Memory B cell (primary cell): ENCODE measurements around the gene ACTA2.

ENCODE experiments used
- ATAC-seq: fragments of 150-1000 bp; cut with Tn5 transposase; 2 replicates; pipeline ENCODE4 v1.10.0; 2021; ENCODE audit warnings: low read depth, mild to moderate bottlenecking, moderate library complexity
- DNase-seq, 2 donors: peaks; one replicate each; pipeline ENCODE4 v3.0.0; 2022; ENCODE audit warnings: low spot score in 2 of 2
- H3K27ac Mint-ChIP-seq: one replicate; pipeline ENCODE4 v1.8.0; 2022; ENCODE audit warnings: mild to moderate bottlenecking, moderate library complexity, mixed read lengths
- H3K27me3 Mint-ChIP-seq: one replicate; pipeline ENCODE4 v1.8.0; 2022; ENCODE audit warnings: mixed read lengths
- H3K36me3 Mint-ChIP-seq: one replicate; pipeline ENCODE4 v1.8.0; 2022; ENCODE audit warnings: mild to moderate bottlenecking, mixed read lengths
- H3K4me1 Mint-ChIP-seq: one replicate; pipeline ENCODE4 v1.8.0; 2022; ENCODE audit warnings: mixed read lengths
- H3K4me3 Mint-ChIP-seq: one replicate; pipeline ENCODE4 v1.8.0; 2022; ENCODE audit warnings: mild to moderate bottlenecking, moderate library complexity, mixed read lengths
- H3K9me3 Mint-ChIP-seq: one replicate; pipeline ENCODE4 v1.8.0; 2022; ENCODE audit warnings: mixed read lengths

Gene ACTA2

DNA sequence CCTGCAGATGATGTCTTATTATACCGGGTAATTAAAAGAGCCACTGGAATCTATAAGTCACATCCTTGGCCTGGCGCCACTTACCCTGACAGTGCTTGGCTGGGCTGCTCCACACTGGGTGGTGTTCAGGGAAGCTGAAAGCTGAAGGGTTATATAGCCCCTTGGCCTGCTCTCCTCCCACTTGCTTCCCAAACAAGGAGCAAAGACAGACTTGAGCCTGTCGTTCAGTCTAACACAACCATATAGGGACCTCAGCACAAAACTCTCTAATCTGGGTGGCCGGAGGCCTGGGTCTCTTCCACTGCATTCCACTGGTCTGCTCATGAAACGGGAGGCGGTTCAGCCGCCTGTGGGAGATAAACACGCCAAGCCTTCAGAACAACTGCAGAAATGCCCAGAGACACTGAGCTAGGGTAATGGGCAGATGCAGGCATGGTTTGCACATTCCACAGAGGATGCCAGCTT, at the start of gene ACTA2:
Gene ACTA2 (minus strand): TSS at position 127 of the 465 bp plus-strand sequence. CDS start 3,843 bp downstream, outside the sequence.
- DNase-seq (no peak), ATAC-seq (no peak)
- Mint-ChIP-seq H3K27me3 (no peaks in the 10 kb centered on the region), H3K9me3 (peaks cover 3% of the 10 kb centered on the region), H3K36me3 (peaks cover 15% of the 10 kb centered on the region), H3K4me3 (no peak within 1 kb of the TSS), H3K4me1 (no peaks in the 10 kb centered on the region), H3K27ac (peak within 1 kb of the TSS; percentile 60)

DNA sequence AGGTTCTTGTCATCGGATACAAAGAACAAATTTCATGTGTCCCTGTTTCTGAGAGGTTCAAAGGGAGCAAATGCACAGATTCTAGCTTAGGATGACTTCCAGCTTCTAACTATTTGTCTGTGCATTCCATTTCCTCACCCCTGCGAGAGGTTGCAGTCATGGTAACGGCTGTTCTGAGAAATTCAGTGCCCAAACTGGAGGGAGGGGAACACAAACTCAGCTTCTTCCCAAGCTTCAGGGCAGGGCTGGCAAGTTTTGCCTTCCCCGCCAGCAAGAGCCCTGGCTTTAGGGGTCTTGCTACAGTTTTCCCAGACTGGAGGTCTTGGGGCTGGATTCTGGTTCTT, 49.1 kb upstream of the ACTA2 start:
- H3K4me1 Mint-ChIP-seq, result peaks cover 28% of the 10 kb centered on the region
- peaks cover 3% of the 10 kb centered on the region for H3K36me3 Mint-ChIP-seq
- H3K27ac Mint-ChIP-seq, result peak overlapping the region; percentile 93
- H3K9me3 Mint-ChIP-seq, result no peaks in the 10 kb centered on the region
- H3K4me3 Mint-ChIP-seq, result peak overlapping the region; percentile 73
- no peaks in the 10 kb centered on the region for H3K27me3 Mint-ChIP-seq
- no peak for ATAC-seq
- DNase-seq, result no peak

GRCh38 chr10:89001024-89001728, 48.6 kb upstream of the ACTA2 start:
- Mint-ChIP-seq H3K4me1 (peaks cover 30% of the 10 kb centered on the region), H3K27ac (peak overlapping the region; percentile 93), H3K9me3 (no peaks in the 10 kb centered on the region), H3K4me3 (peak overlapping the region; percentile 73), H3K36me3 (peaks cover 3% of the 10 kb centered on the region), H3K27me3 (no peaks in the 10 kb centered on the region)
- DNase-seq (no peak), ATAC-seq (no peak)

GRCh38 chr10:88999625-89000024, 47.1 kb upstream of the ACTA2 start:
- Mint-ChIP-seq H3K9me3 (no peaks in the 10 kb centered on the region), H3K4me1 (peaks cover 40% of the 10 kb centered on the region), H3K27ac (peak overlapping the region; percentile 93), H3K27me3 (no peaks in the 10 kb centered on the region), H3K4me3 (peak overlapping the region; percentile 51), H3K36me3 (peaks cover under 1% of the 10 kb centered on the region)
- ATAC-seq (peak; percentile 8), DNase-seq (no peak)

GRCh38 chr10:88996927-88997326, 44.4 kb upstream of the ACTA2 start:
- DNase-seq (no peak), ATAC-seq (peak; percentile 91)
- Mint-ChIP-seq H3K27me3 (no peaks in the 10 kb centered on the region), H3K4me3 (no peak overlapping the region), H3K9me3 (no peaks in the 10 kb centered on the region), H3K4me1 (peaks cover 36% of the 10 kb centered on the region), H3K36me3 (no peaks in the 10 kb centered on the region), H3K27ac (peak overlapping the region; percentile 76)

DNA sequence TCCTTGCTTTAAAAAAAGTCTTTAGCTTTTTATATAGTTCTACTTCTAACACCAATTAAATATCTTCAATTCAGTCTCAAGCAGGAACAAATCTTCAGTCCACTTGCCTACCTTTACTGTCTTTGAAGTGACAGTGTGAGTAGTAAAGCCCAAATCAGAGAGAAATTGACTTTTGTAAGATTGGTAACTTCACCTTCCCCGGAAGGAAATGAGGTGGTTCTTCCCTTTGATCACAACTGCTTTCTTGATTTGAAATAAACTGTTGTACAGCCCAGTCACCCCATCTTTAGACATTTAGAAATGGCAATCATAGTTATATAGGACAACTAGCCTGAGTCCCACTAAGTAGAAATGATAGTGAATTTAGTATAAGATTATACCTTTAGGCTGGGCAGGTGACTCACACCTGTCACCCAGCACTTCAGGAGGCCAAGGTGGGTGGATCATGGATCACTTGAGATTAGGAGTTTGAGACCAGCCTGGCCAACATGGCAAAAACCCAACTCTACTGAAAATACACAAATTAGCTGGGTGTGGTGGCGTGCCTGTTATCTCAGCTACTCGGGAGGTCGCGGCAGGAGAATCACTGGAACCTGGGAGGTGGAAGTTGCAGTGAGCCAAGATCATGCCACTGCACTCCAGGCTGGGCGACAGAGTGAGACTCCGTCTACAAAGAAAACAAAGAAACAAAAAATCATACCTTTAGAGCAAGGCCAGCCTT, 42.7 kb upstream of the ACTA2 start:
- no peak for DNase-seq
- no peak for ATAC-seq
- peak overlapping the region; percentile 89 for H3K27ac Mint-ChIP-seq
- no peaks in the 10 kb centered on the region for H3K36me3 Mint-ChIP-seq
- no peaks in the 10 kb centered on the region for H3K27me3 Mint-ChIP-seq
- H3K4me1 Mint-ChIP-seq, result peaks cover 29% of the 10 kb centered on the region
- H3K4me3 Mint-ChIP-seq, result peak overlapping the region; percentile 41
- no peaks in the 10 kb centered on the region for H3K9me3 Mint-ChIP-seq

DNA sequence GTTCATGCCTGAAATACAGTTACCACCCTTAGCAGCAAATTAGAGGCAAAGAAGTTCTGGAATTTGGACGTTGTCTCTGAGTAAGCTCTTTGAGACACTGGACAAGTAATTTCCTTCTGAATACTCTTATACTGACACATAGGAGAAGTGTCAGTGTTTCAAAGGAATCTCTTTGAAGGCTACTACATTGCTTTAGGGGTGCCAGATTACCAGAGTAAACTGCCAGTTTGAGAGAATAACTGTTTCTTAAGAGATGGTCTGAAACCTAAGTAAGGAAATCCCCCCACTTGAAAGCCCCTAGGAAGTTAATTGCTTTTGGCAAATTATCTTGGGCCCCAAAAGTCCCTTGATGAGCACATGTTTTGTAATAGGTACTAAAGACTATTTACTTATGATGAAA, 41.4 kb upstream of the ACTA2 start:
- H3K4me3 Mint-ChIP-seq, result no peak overlapping the region
- H3K27ac Mint-ChIP-seq, result peak overlapping the region; percentile 82
- ATAC-seq, result peak; percentile 2
- H3K36me3 Mint-ChIP-seq, result no peaks in the 10 kb centered on the region
- H3K9me3 Mint-ChIP-seq, result no peaks in the 10 kb centered on the region
- H3K27me3 Mint-ChIP-seq, result no peaks in the 10 kb centered on the region
- H3K4me1 Mint-ChIP-seq, result peaks cover 35% of the 10 kb centered on the region
- DNase-seq, result no peak

- no peaks in the 10 kb centered on the region for H3K9me3 Mint-ChIP-seq
- no peaks in the 10 kb centered on the region for H3K27me3 Mint-ChIP-seq
- ATAC-seq (no peak), DNase-seq (no peak)
- peak overlapping the region; percentile 88 for H3K27ac Mint-ChIP-seq
- no peaks in the 10 kb centered on the region for H3K36me3 Mint-ChIP-seq
- peaks cover 31% of the 10 kb centered on the region for H3K4me1 Mint-ChIP-seq
- peak overlapping the region; percentile 76 for H3K4me3 Mint-ChIP-seq
These were observed 40.5 kb upstream of the ACTA2 start for GRCh38 chr10:88992921-88993524.

GRCh38 chr10:88991899-88992320, 39.3 kb upstream of the ACTA2 start:
- H3K27me3 Mint-ChIP-seq, result no peaks in the 10 kb centered on the region
- peak overlapping the region; percentile 94 for H3K4me3 Mint-ChIP-seq
- DNase-seq (no peak), ATAC-seq (peak; percentile 18)
- no peaks in the 10 kb centered on the region for H3K36me3 Mint-ChIP-seq
- peak overlapping the region; percentile 88 for H3K27ac Mint-ChIP-seq
- H3K9me3 Mint-ChIP-seq, result no peaks in the 10 kb centered on the region
- H3K4me1 Mint-ChIP-seq, result peaks cover 31% of the 10 kb centered on the region

GRCh38 chr10:88991161-88991898, 38.8 kb upstream of the ACTA2 start:
- ATAC-seq, result peak; percentile 40
- Mint-ChIP-seq H3K27me3 (no peaks in the 10 kb centered on the region), H3K9me3 (peaks cover 2% of the 10 kb centered on the region), H3K4me1 (peaks cover 31% of the 10 kb centered on the region), H3K27ac (peak overlapping the region; percentile 88), H3K36me3 (no peaks in the 10 kb centered on the region), H3K4me3 (peak overlapping the region; percentile 94)
- peak in 1 of 2 donors; percentile 22 for DNase-seq

GRCh38 chr10:88990384-88991160, 38.0 kb upstream of the ACTA2 start, which contains the start of gene FAS:
Gene FAS (plus strand): TSS chr10:88990798. CDS start chr10:88990877, 79 bp downstream.
- DNase-seq (peak; percentile 56 to 62), ATAC-seq (peak; percentile 75)
- H3K27ac Mint-ChIP-seq, result peak within 1 kb of the TSS; percentile 88
- peaks cover 25% of the 10 kb centered on the region for H3K4me1 Mint-ChIP-seq
- no peaks in the 10 kb centered on the region for H3K36me3 Mint-ChIP-seq
- H3K9me3 Mint-ChIP-seq, result peaks cover 3% of the 10 kb centered on the region
- no peaks in the 10 kb centered on the region for H3K27me3 Mint-ChIP-seq
- H3K4me3 Mint-ChIP-seq, result peak within 1 kb of the TSS; percentile 94

DNA sequence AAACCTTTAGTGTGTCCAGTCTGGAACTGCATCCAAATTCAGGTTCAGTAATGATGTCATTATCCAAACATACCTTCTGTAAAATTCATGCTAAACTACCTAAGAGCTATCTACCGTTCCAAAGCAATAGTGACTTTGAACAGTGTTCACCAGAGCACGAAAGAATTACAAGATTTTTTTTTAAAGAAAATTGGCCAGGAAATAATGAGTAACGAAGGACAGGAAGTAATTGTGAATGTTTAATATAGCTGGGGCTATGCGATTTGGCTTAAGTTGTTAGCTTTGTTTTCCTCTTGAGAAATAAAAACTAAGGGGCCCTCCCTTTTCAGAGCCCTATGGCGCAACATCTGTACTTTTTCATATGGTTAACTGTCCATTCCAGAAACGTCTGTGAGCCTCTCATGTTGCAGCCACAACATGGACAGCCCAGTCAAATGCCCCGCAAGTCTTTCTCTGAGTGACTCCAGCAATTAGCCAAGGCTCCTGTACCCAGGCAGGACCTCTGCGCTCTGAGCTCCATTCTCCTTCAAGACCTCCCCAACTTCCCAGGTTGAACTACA, 37.3 kb upstream of the ACTA2 start:
- no peak for DNase-seq

DNA sequence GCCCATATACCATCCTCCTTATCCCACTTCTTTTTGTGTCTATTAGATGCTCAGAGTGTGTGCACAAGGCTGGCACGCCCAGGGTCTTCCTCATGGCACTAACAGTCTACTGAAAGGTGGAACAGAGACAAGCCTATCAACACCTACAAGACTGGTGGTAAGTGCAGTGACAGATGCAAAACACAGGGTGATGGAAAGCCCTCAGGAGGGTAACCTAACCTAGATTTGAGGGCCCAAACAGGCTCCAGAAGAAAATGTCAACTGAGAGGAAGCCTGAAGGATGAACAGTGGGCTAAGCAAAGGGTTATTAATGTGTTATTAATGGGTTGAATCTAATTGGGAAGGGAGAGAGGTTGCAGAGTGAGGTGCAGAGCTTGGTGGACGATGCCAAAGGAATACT, 36.9 kb upstream of the ACTA2 start:
- peak overlapping the region; percentile 88 for H3K27ac Mint-ChIP-seq
- peak overlapping the region; percentile 43 for H3K4me3 Mint-ChIP-seq
- H3K27me3 Mint-ChIP-seq, result no peaks in the 10 kb centered on the region
- H3K4me1 Mint-ChIP-seq, result peaks cover 20% of the 10 kb centered on the region
- no peaks in the 10 kb centered on the region for H3K36me3 Mint-ChIP-seq
- ATAC-seq (no peak), DNase-seq (no peak)
- H3K9me3 Mint-ChIP-seq, result peaks cover 3% of the 10 kb centered on the region

More for the DNA sequence above, 37.3 kb upstream of the ACTA2 start:
- Mint-ChIP-seq H3K27me3 (no peaks in the 10 kb centered on the region), H3K27ac (peak overlapping the region; percentile 88), H3K9me3 (peaks cover 3% of the 10 kb centered on the region), H3K4me1 (peaks cover 20% of the 10 kb centered on the region), H3K36me3 (no peaks in the 10 kb centered on the region), H3K4me3 (peak overlapping the region; percentile 94)
- no peak for ATAC-seq
